GM18519 (cell line): ENCODE measurements around the gene CDC20.

Experiments used
- ATAC-seq: cut with Tn5 transposase; IDR thresholded peaks from one replicate; pipeline ENCODE4 v1.9.1; 2021; ENCODE audit warnings: mild to moderate bottlenecking, moderate library complexity; ENCODE audit not compliant: unreplicated experiment, low FRiP score

Gene CDC20

GRCh38 chr1:43327549-43328292, 31.1 kb upstream of the CDC20 start:
- no peak for ATAC-seq

GRCh38 chr1:43329995-43330751, 28.6 kb upstream of the CDC20 start:
- no peak for ATAC-seq

GRCh38 chr1:43331688-43332087, 27.1 kb upstream of the CDC20 start:
- ATAC-seq = no peak

- no peak for ATAC-seq
Observed at GRCh38 chr1:43334453-43335205, 24.2 kb upstream of the CDC20 start.

GRCh38 chr1:43337588-43337987, 21.2 kb upstream of the CDC20 start, which contains the start of gene MPL:
MPL (plus strand) TSS chr1:43337818; CDS start chr1:43337849, 31 bp downstream.
- no peak for ATAC-seq

- ATAC-seq = no peak
Observed at GRCh38 chr1:43338001-43338400, 20.8 kb upstream of the CDC20 start.

- no peak for ATAC-seq
Observed at GRCh38 chr1:43339584-43340232, 19.1 kb upstream of the CDC20 start.

- no peak for ATAC-seq
Observed at GRCh38 chr1:43340559-43340958, 18.2 kb upstream of the CDC20 start.

GRCh38 chr1:43344267-43344850, 14.4 kb upstream of the CDC20 start:
- no peak for ATAC-seq

- no peak for ATAC-seq
Observed at GRCh38 chr1:43345120-43345519, 13.7 kb upstream of the CDC20 start.

- no peak for ATAC-seq
Observed at GRCh38 chr1:43346636-43347035, 12.1 kb upstream of the CDC20 start.

GRCh38 chr1:43348343-43348808, 10.4 kb upstream of the CDC20 start:
- no peak for ATAC-seq

GRCh38 chr1:43348809-43349593, 9.8 kb upstream of the CDC20 start:
- no peak for ATAC-seq

- no peak for ATAC-seq
Observed at GRCh38 chr1:43349594-43350306, 9.0 kb upstream of the CDC20 start.

- ATAC-seq = no peak
Observed at GRCh38 chr1:43350976-43351375, 7.8 kb upstream of the CDC20 start.

GRCh38 chr1:43351421-43352350, 7.1 kb upstream of the CDC20 start:
- ATAC-seq = no peak

- ATAC-seq = no peak
Observed at GRCh38 chr1:43352351-43352705, 6.5 kb upstream of the CDC20 start.

GRCh38 chr1:43352881-43353280, 5.9 kb upstream of the CDC20 start:
- no peak for ATAC-seq
